ENCODE measurements around the gene AKR1B15. TPM values are rescaled to one million over a fixed set of nuclear protein-coding genes. Genes with fewer than 3 reads are reported as not detected.

Gene AKR1B15
- total RNA-seq (2022) (not detected in 2 replicates), Bru-seq, nascent RNA (not detected), BruChase-seq, experiment 1, labeled RNA remaining after a 2-hour chase (not detected), BruChase-seq, experiment 2, labeled RNA remaining after a 6-hour chase (percentile 6 among the genes with signal in this experiment)
- long read RNA-seq, result 0 reads

- Mint-ChIP-seq H3K4me3 (ENCODE audit: unreplicated experiment) (no peak within 1 kb of the TSS), H3K36me3 (ENCODE audit: insufficient read depth, unreplicated experiment) (no peaks in the 10 kb centered on the region), H3K27me3 (ENCODE audit: insufficient read depth, unreplicated experiment) (peaks cover 16% of the 10 kb centered on the region), H3K9me3 (ENCODE audit: unreplicated experiment) (no peaks in the 10 kb centered on the region), H3K27ac (ENCODE audit: unreplicated experiment) (no peak within 1 kb of the TSS), H3K4me1 (ENCODE audit: low read depth, unreplicated experiment) (no peaks in the 10 kb centered on the region)
- no peak for TF ChIP-seq CTCF (IDR thresholded peaks at IDR 0.05; ENCODE audit: insufficient read depth in 1 of 2, low read depth in 1 of 2, low read length in 1 of 2, severe bottlenecking in 1 of 2, unreplicated experiment in 1 of 2)
- DNase-seq, result no peak
- intact Hi-C loops (cut with micrococcal nuclease; ENCODE audit: unreplicated experiment), result no loop called here
- Histone ChIP-seq H3K4me3 (ENCODE audit: low read depth, low read length) (no peak within 1 kb of the TSS), H3K9me3 (no peaks in the 10 kb centered on the region), H3K27me3 (replicated peaks; ENCODE audit: control insufficient read depth, insufficient read depth, low read length) (no peaks in the 10 kb centered on the region), H3K36me3 (ENCODE audit: control insufficient read depth, insufficient read depth, low read length) (no peaks in the 10 kb centered on the region), H3K4me1 (no peaks in the 10 kb centered on the region)
- BruUV-seq (replicated peaks), result no TSS peak
- ChIA-PET POLR2A (no interaction called here), CTCF (interaction anchor here (0.5 to 3.7 kb wide), 4 partner anchors 9 to 1644 kb away, joined by 3 to 39 read pairs (median 3); no protein-coding TSS in a partner anchor)
Measured at GRCh38 chr7:134548877-134549276, at the start of gene AKR1B15. TSS of gene AKR1B15 (plus strand) at chr7:134549110. CDS start at chr7:134564620, 15,510 bp downstream.

- peaks cover 13% of the 10 kb centered on the region for H3K27me3 Mint-ChIP-seq (ENCODE audit: insufficient read depth, unreplicated experiment)
- intact Hi-C loops (cut with micrococcal nuclease; ENCODE audit: unreplicated experiment), result no loop called here
- no peak overlapping the region for H3K4me3 Mint-ChIP-seq (ENCODE audit: unreplicated experiment)
- Histone ChIP-seq H3K36me3 (ENCODE audit: control insufficient read depth, insufficient read depth, low read length) (no peaks in the 10 kb centered on the region), H3K4me1 (no peaks in the 10 kb centered on the region), H3K4me3 (ENCODE audit: low read depth, low read length) (no peak overlapping the region), H3K27me3 (replicated peaks; ENCODE audit: control insufficient read depth, insufficient read depth, low read length) (no peaks in the 10 kb centered on the region), H3K9me3 (no peaks in the 10 kb centered on the region)
- no TSS peak for BruUV-seq (replicated peaks)
- no peak for TF ChIP-seq CTCF (IDR thresholded peaks at IDR 0.05; ENCODE audit: insufficient read depth in 1 of 2, low read depth in 1 of 2, low read length in 1 of 2, severe bottlenecking in 1 of 2, unreplicated experiment in 1 of 2)
- CTCF ChIA-PET, result no interaction called here
- POLR2A ChIA-PET, result no interaction called here
- H3K27ac Mint-ChIP-seq (ENCODE audit: unreplicated experiment), result no peak overlapping the region
- H3K4me1 Mint-ChIP-seq (ENCODE audit: low read depth, unreplicated experiment), result no peaks in the 10 kb centered on the region
- H3K9me3 Mint-ChIP-seq (ENCODE audit: unreplicated experiment), result no peaks in the 10 kb centered on the region
- no peaks in the 10 kb centered on the region for H3K36me3 Mint-ChIP-seq (ENCODE audit: insufficient read depth, unreplicated experiment)
- DNase-seq, result no peak
Measured at GRCh38 chr7:134500406-134500805, 48.5 kb upstream of the AKR1B15 start.

GRCh38 chr7:134500982-134501381, 47.9 kb upstream of the AKR1B15 start:
- intact Hi-C loops (cut with micrococcal nuclease; ENCODE audit: unreplicated experiment), result no loop called here
- H3K27ac Mint-ChIP-seq (ENCODE audit: unreplicated experiment), result no peak overlapping the region
- CTCF ChIA-PET, result no interaction called here
- H3K4me3 Mint-ChIP-seq (ENCODE audit: unreplicated experiment), result no peak overlapping the region
- no peaks in the 10 kb centered on the region for H3K36me3 Mint-ChIP-seq (ENCODE audit: insufficient read depth, unreplicated experiment)
- no TSS peak for BruUV-seq (replicated peaks)
- Histone ChIP-seq H3K9me3 (no peaks in the 10 kb centered on the region), H3K4me3 (ENCODE audit: low read depth, low read length) (no peak overlapping the region), H3K4me1 (no peaks in the 10 kb centered on the region), H3K27me3 (replicated peaks; ENCODE audit: control insufficient read depth, insufficient read depth, low read length) (no peaks in the 10 kb centered on the region), H3K36me3 (ENCODE audit: control insufficient read depth, insufficient read depth, low read length) (no peaks in the 10 kb centered on the region)
- no peaks in the 10 kb centered on the region for H3K9me3 Mint-ChIP-seq (ENCODE audit: unreplicated experiment)
- no peak for TF ChIP-seq CTCF (IDR thresholded peaks at IDR 0.05; ENCODE audit: insufficient read depth in 1 of 2, low read depth in 1 of 2, low read length in 1 of 2, severe bottlenecking in 1 of 2, unreplicated experiment in 1 of 2)
- peaks cover 11% of the 10 kb centered on the region for H3K27me3 Mint-ChIP-seq (ENCODE audit: insufficient read depth, unreplicated experiment)
- H3K4me1 Mint-ChIP-seq (ENCODE audit: low read depth, unreplicated experiment), result no peaks in the 10 kb centered on the region
- no peak for DNase-seq
- POLR2A ChIA-PET, result no interaction called here

All from Caco-2 (cell line).